Liver (tissue), 3 donors: ENCODE results near the gene UACA.

Source experiments
- ATF3 ChIP-seq: IDR thresholded peaks from 2 replicates; pipeline ENCODE4 v1.6.1; 2016; ENCODE audit warnings: antibody characterized with exemption
- CTCF ChIP-seq: fragments of 150-350 bp; IDR thresholded peaks from 2 replicates; pipeline ENCODE4 v1.5.1; 2017; ENCODE audit warnings: improper control_type of control experiment, low read depth, low read length; ENCODE audit not compliant: missing input control
- REST ChIP-seq: IDR thresholded peaks from 2 replicates; pipeline ENCODE4 v1.6.1; 2016; ENCODE audit warnings: antibody characterized with exemption, mild to moderate bottlenecking
- donor health status: healthy.
- donor health status: healthy.

- TF ChIP-seq ATF3: no peak
- no peak for TF ChIP-seq REST
- no peak for TF ChIP-seq CTCF
Observed at GRCh38 chr15:70647396-70647795, 116.0 kb downstream of the UACA start.
